Measurements from ENCODE around the gene WDR45B. TPM values are rescaled to one million over a fixed set of nuclear protein-coding genes. Genes with fewer than 3 reads are reported as not detected.

Gene WDR45B
- total RNA-seq, 4 donors from 2014 or later, result 68.1 to 111 (median 83.2) TPM

GRCh38 chr17:82645516-82645915 is 2.7 kb downstream of the WDR45B start:
- 91 to 94% methylated on average over 4 of the region's 4 CpGs for WGBS, 2 donors
- no peak for DNase-seq (ENCODE audit: low spot score in 2 of 2)
- H3K4me3 ChIP-seq (ENCODE audit: low read depth, poor library complexity, severe bottlenecking), result no peak overlapping the region
- no peak for TF ChIP-seq POLR2A (IDR thresholded peaks at IDR 0.05)
- intact Hi-C loops (cut with DNase I; ENCODE audit: low total_unique reads), result no loop called here

- intact Hi-C loops (cut with DNase I; ENCODE audit: low total_unique reads), result no loop called here
- 86% methylated on average over 5 of the region's 5 CpGs for WGBS, 2 donors
- no peak for DNase-seq (ENCODE audit: low spot score in 2 of 2)
Observed at GRCh38 chr17:82644148-82644547, 4.1 kb downstream of the WDR45B start.

GRCh38 chr17:82642022-82642421 is 6.2 kb downstream of the WDR45B start:
- DNase-seq (ENCODE audit: low spot score in 2 of 2), result no peak
- 89 to 91% methylated on average over 14 of the region's 14 CpGs for WGBS, 2 donors
- TF ChIP-seq POLR2A (IDR thresholded peaks at IDR 0.05) (no peak), CTCF (IDR thresholded peaks at IDR 0.05) (no peak)
- no peak overlapping the region for H3K4me3 ChIP-seq (ENCODE audit: low read depth, poor library complexity, severe bottlenecking)
- intact Hi-C loops (cut with DNase I; ENCODE audit: low total_unique reads), result no loop called here

More at GRCh38 chr17:82644148-82644547, 4.1 kb downstream of the WDR45B start:
- no peak for TF ChIP-seq POLR2A (IDR thresholded peaks at IDR 0.05)
- TF ChIP-seq CTCF (IDR thresholded peaks at IDR 0.05), result no peak
- no peak overlapping the region for H3K4me3 ChIP-seq (ENCODE audit: low read depth, poor library complexity, severe bottlenecking)

- no peak for TF ChIP-seq POLR2A (IDR thresholded peaks at IDR 0.05)
- TF ChIP-seq CTCF (IDR thresholded peaks at IDR 0.05), result no peak
- 87 to 92% methylated on average over 5 of the region's 5 CpGs for WGBS, 2 donors
- intact Hi-C loops (cut with DNase I; ENCODE audit: low total_unique reads), result no loop called here
- no peak overlapping the region for H3K4me3 ChIP-seq (ENCODE audit: low read depth, poor library complexity, severe bottlenecking)
- no peak for DNase-seq (ENCODE audit: low spot score in 2 of 2)
Observed at GRCh38 chr17:82640036-82640435, 8.2 kb downstream of the WDR45B start.

- 74 to 83% methylated on average over 14 of the region's 14 CpGs for WGBS, 2 donors
- intact Hi-C loops (cut with DNase I; ENCODE audit: low total_unique reads), result no loop called here
- H3K4me3 ChIP-seq (ENCODE audit: low read depth, poor library complexity, severe bottlenecking), result no peak overlapping the region
- TF ChIP-seq POLR2A (IDR thresholded peaks at IDR 0.05), result no peak
- DNase-seq (ENCODE audit: low spot score in 2 of 2), result no peak
Observed at GRCh38 chr17:82639628-82640027, 8.6 kb downstream of the WDR45B start.

- WGBS, 2 donors, result 72 to 76% methylated on average over 5 of the region's 5 CpGs
- TF ChIP-seq POLR2A (IDR thresholded peaks at IDR 0.05), result no peak
- no peak for TF ChIP-seq CTCF (IDR thresholded peaks at IDR 0.05)
- intact Hi-C loops (cut with DNase I; ENCODE audit: low total_unique reads), result no loop called here
- DNase-seq (ENCODE audit: low spot score in 2 of 2), result no peak
- no peak overlapping the region for H3K4me3 ChIP-seq (ENCODE audit: low read depth, poor library complexity, severe bottlenecking)
Observed at GRCh38 chr17:82638183-82638773, 10.0 kb downstream of the WDR45B start.
